ENCODE data around the gene DIPK1C. TPM values are rescaled to one million over a fixed set of nuclear protein-coding genes. Genes with fewer than 3 reads are reported as not detected.

The DIPK1C gene
- total RNA-seq, 4 donors from 2014 or later = 0.16 to 0.27 TPM; not detected in 2

GRCh38 chr18:74451148-74451547 is 6.0 kb downstream of the DIPK1C start:
- 67 to 100% methylated on average over 1 to 11 of the region's 11 CpGs for WGBS, 2 donors (ENCODE audit: low coverage in 1 of 2)
- Histone ChIP-seq H3K36me3 (no peaks in the 10 kb centered on the region), H3K27me3 (peaks cover 32% of the 10 kb centered on the region), H3K4me1 (peaks cover 0 to 3% (median 2%) of the 10 kb centered on the region in 4 donors), H3K4me3 (no peak overlapping the region), H3K9me3 (no peaks in the 10 kb centered on the region), H3K27ac (no peak overlapping the region)
- in situ Hi-C loops (cut with MboI; ENCODE audit: low pct_ligation_motif_present in 1 of 4, low pct_unique_long_range_greater_than_20kb in 1 of 4, low sequenced_read_pairs in 3 of 4) (loop anchor here in 1 of 4 donors (25.0 kb wide), 1 partner anchor 111 kb away; no protein-coding TSS in a partner anchor), intact Hi-C loops (cut with DNase I; ENCODE audit: low total_unique reads) (no loop called here)
- DNase-seq = peak; percentile 19
- TF ChIP-seq EP300 (IDR thresholded peaks at IDR 0.05; ENCODE audit: low read depth) = no peak
- no peak for TF ChIP-seq POLR2A (IDR thresholded peaks at IDR 0.05)
- TF ChIP-seq POLR2AphosphoS5 (IDR thresholded peaks at IDR 0.05) = no peak
- TF ChIP-seq CTCF (IDR thresholded peaks at IDR 0.05) = no peak

- Histone ChIP-seq H3K27ac (no peak overlapping the region), H3K9me3 (no peaks in the 10 kb centered on the region), H3K27me3 (peaks cover 26% of the 10 kb centered on the region), H3K36me3 (no peaks in the 10 kb centered on the region), H3K4me3 (no peak overlapping the region), H3K4me1 (no peaks in the 10 kb centered on the region)
- TF ChIP-seq POLR2AphosphoS5 (IDR thresholded peaks at IDR 0.05) (no peak), POLR2A (IDR thresholded peaks at IDR 0.05) (no peak), CTCF (IDR thresholded peaks at IDR 0.05) (no peak), EP300 (IDR thresholded peaks at IDR 0.05; ENCODE audit: low read depth) (no peak)
- in situ Hi-C loops (cut with MboI; ENCODE audit: low pct_ligation_motif_present in 1 of 4, low pct_unique_long_range_greater_than_20kb in 1 of 4, low sequenced_read_pairs in 3 of 4) (loop anchor here in 1 of 4 donors (25.0 kb wide), 1 partner anchor 112 kb away; no protein-coding TSS in a partner anchor), intact Hi-C loops (cut with DNase I; ENCODE audit: low total_unique reads) (no loop called here)
- no peak for DNase-seq
- 90% methylated on average over 7 of the region's 7 CpGs; no CpG with 5 or more reads in 1 of the 2 donors for WGBS, 2 donors (ENCODE audit: low coverage in 1 of 2)
Measured at GRCh38 chr18:74450626-74451025, 6.5 kb downstream of the DIPK1C start.

- H3K9me3 ChIP-seq = no peaks in the 10 kb centered on the region
Measured at GRCh38 chr18:74447404-74448152, 9.5 kb downstream of the DIPK1C start.

More at GRCh38 chr18:74447404-74448152, 9.5 kb downstream of the DIPK1C start:
- Histone ChIP-seq H3K4me3 (no peak overlapping the region), H3K27ac (no peak overlapping the region), H3K4me1 (no peaks in the 10 kb centered on the region), H3K36me3 (no peaks in the 10 kb centered on the region), H3K27me3 (peaks cover 6% of the 10 kb centered on the region)
- intact Hi-C loops (cut with DNase I; ENCODE audit: low total_unique reads) (no loop called here), in situ Hi-C loops (cut with MboI; ENCODE audit: low pct_ligation_motif_present in 1 of 4, low pct_unique_long_range_greater_than_20kb in 1 of 4, low sequenced_read_pairs in 3 of 4) (no loop called here)
- TF ChIP-seq CTCF (IDR thresholded peaks at IDR 0.05) (no peak), POLR2AphosphoS5 (IDR thresholded peaks at IDR 0.05) (no peak), EP300 (IDR thresholded peaks at IDR 0.05; ENCODE audit: low read depth) (no peak), POLR2A (IDR thresholded peaks at IDR 0.05) (no peak)
- 88 to 97% methylated on average over 6 to 15 of the region's 16 CpGs for WGBS, 2 donors (ENCODE audit: low coverage in 1 of 2)
- DNase-seq = no peak

Measured in transverse colon (tissue), 4 donors.